ENCODE measurements around the gene PAPLN. TPM values are rescaled to one million over a fixed set of nuclear protein-coding genes. Genes with fewer than 3 reads are reported as not detected.

PAPLN gene
- total RNA-seq, 2 donors from 2014 or later: 0.58 to 1.3 TPM

GRCh38 chr14:73262427-73263183 lies 25.3 kb downstream of the PAPLN start:
- Mint-ChIP-seq H3K27ac (no peak overlapping the region), H3K9me3 (no peaks in the 10 kb centered on the region), H3K4me3 (no peak overlapping the region), H3K27me3 (ENCODE audit: low read depth) (peaks cover 24% of the 10 kb centered on the region), H3K36me3 (ENCODE audit: insufficient read depth in 2 of 2) (no peaks in the 10 kb centered on the region), H3K4me1 (ENCODE audit: low read depth) (peaks cover 6% of the 10 kb centered on the region)
- DNase-seq: no peak
- no peak for ATAC-seq (replicated peaks in 1 of 2)

GRCh38 chr14:73263606-73264005 lies 26.3 kb downstream of the PAPLN start:
- Mint-ChIP-seq H3K4me3 (no peak overlapping the region), H3K9me3 (no peaks in the 10 kb centered on the region), H3K27ac (no peak overlapping the region), H3K27me3 (ENCODE audit: low read depth) (peaks cover 34% of the 10 kb centered on the region), H3K4me1 (ENCODE audit: low read depth) (no peaks in the 10 kb centered on the region), H3K36me3 (ENCODE audit: insufficient read depth in 2 of 2) (no peaks in the 10 kb centered on the region)
- ATAC-seq (replicated peaks in 1 of 2) (no peak), DNase-seq (no peak)

GRCh38 chr14:73264080-73264884 lies 27.0 kb downstream of the PAPLN start:
- Mint-ChIP-seq H3K4me1 (ENCODE audit: low read depth) (no peaks in the 10 kb centered on the region), H3K9me3 (no peaks in the 10 kb centered on the region), H3K27ac (peak overlapping the region; percentile 59), H3K36me3 (ENCODE audit: insufficient read depth in 2 of 2) (no peaks in the 10 kb centered on the region), H3K4me3 (no peak overlapping the region), H3K27me3 (ENCODE audit: low read depth) (peaks cover 41% of the 10 kb centered on the region)
- peak in 1 of 2 donors; percentile 4 for ATAC-seq (replicated peaks in 1 of 2)
- no peak for DNase-seq

GRCh38 chr14:73264885-73265720 lies 27.8 kb downstream of the PAPLN start:
- H3K27me3 Mint-ChIP-seq (ENCODE audit: low read depth): peaks cover 47% of the 10 kb centered on the region
- H3K4me3 Mint-ChIP-seq: no peak overlapping the region
- no peaks in the 10 kb centered on the region for H3K36me3 Mint-ChIP-seq (ENCODE audit: insufficient read depth in 2 of 2)
- H3K4me1 Mint-ChIP-seq (ENCODE audit: low read depth): peaks cover under 1% of the 10 kb centered on the region
- H3K27ac Mint-ChIP-seq: peak overlapping the region; percentile 59
- no peaks in the 10 kb centered on the region for H3K9me3 Mint-ChIP-seq
- peak in 1 of 2 donors; percentile 12 for ATAC-seq (replicated peaks in 1 of 2)
- DNase-seq: no peak

GRCh38 chr14:73265721-73266046 lies 28.4 kb downstream of the PAPLN start:
- ATAC-seq (replicated peaks in 1 of 2): no peak
- Mint-ChIP-seq H3K36me3 (ENCODE audit: insufficient read depth in 2 of 2) (no peaks in the 10 kb centered on the region), H3K9me3 (no peaks in the 10 kb centered on the region), H3K4me1 (ENCODE audit: low read depth) (peaks cover 6% of the 10 kb centered on the region), H3K4me3 (no peak overlapping the region), H3K27me3 (ENCODE audit: low read depth) (peaks cover 52% of the 10 kb centered on the region), H3K27ac (no peak overlapping the region)
- no peak for DNase-seq

- H3K4me1 Mint-ChIP-seq (ENCODE audit: low read depth): peaks cover 8% of the 10 kb centered on the region
- H3K27me3 Mint-ChIP-seq (ENCODE audit: low read depth): peaks cover 56% of the 10 kb centered on the region
- H3K4me3 Mint-ChIP-seq: no peak overlapping the region
- ATAC-seq (replicated peaks in 1 of 2): no peak
- no peaks in the 10 kb centered on the region for H3K9me3 Mint-ChIP-seq
- DNase-seq: no peak
- no peak overlapping the region for H3K27ac Mint-ChIP-seq
- no peaks in the 10 kb centered on the region for H3K36me3 Mint-ChIP-seq (ENCODE audit: insufficient read depth in 2 of 2)
These were observed 29.0 kb downstream of the PAPLN start for GRCh38 chr14:73266317-73266716.

- no peak overlapping the region for H3K4me3 Mint-ChIP-seq
- no peaks in the 10 kb centered on the region for H3K9me3 Mint-ChIP-seq
- no peaks in the 10 kb centered on the region for H3K36me3 Mint-ChIP-seq (ENCODE audit: insufficient read depth in 2 of 2)
- H3K4me1 Mint-ChIP-seq (ENCODE audit: low read depth): peaks cover 8% of the 10 kb centered on the region
- DNase-seq (no peak), ATAC-seq (replicated peaks in 1 of 2) (no peak)
- peaks cover 56% of the 10 kb centered on the region for H3K27me3 Mint-ChIP-seq (ENCODE audit: low read depth)
- no peak overlapping the region for H3K27ac Mint-ChIP-seq
These were observed 30.2 kb downstream of the PAPLN start for GRCh38 chr14:73267474-73267873.

GRCh38 chr14:73269729-73270531 lies 32.6 kb downstream of the PAPLN start:
- Mint-ChIP-seq H3K27ac (no peak overlapping the region), H3K9me3 (no peaks in the 10 kb centered on the region), H3K4me3 (peak overlapping the region; percentile 75), H3K27me3 (ENCODE audit: low read depth) (peaks cover 44% of the 10 kb centered on the region), H3K4me1 (ENCODE audit: low read depth) (peaks cover 8% of the 10 kb centered on the region), H3K36me3 (ENCODE audit: insufficient read depth in 2 of 2) (no peaks in the 10 kb centered on the region)
- no peak for DNase-seq
- ATAC-seq (replicated peaks in 1 of 2): peak; percentile 43 to 55

- Mint-ChIP-seq H3K27me3 (ENCODE audit: low read depth) (peaks cover 32% of the 10 kb centered on the region), H3K36me3 (ENCODE audit: insufficient read depth in 2 of 2) (peaks cover 0 to 7% of the 10 kb centered on the region in 2 donors), H3K4me1 (ENCODE audit: low read depth) (peaks cover 8% of the 10 kb centered on the region), H3K9me3 (no peaks in the 10 kb centered on the region), H3K27ac (no peak overlapping the region), H3K4me3 (no peak overlapping the region)
- ATAC-seq (replicated peaks in 1 of 2): no peak
- no peak for DNase-seq
These were observed 35.1 kb downstream of the PAPLN start for GRCh38 chr14:73272393-73272792.

GRCh38 chr14:73273799-73274198 lies 36.5 kb downstream of the PAPLN start:
- Mint-ChIP-seq H3K4me1 (ENCODE audit: low read depth) (peaks cover 8% of the 10 kb centered on the region), H3K9me3 (no peaks in the 10 kb centered on the region), H3K27ac (no peak overlapping the region), H3K4me3 (no peak overlapping the region), H3K27me3 (ENCODE audit: low read depth) (peaks cover 20% of the 10 kb centered on the region), H3K36me3 (ENCODE audit: insufficient read depth in 2 of 2) (peaks cover 0 to 7% of the 10 kb centered on the region in 2 donors)
- no peak for ATAC-seq (replicated peaks in 1 of 2)
- DNase-seq: no peak

GRCh38 chr14:73276836-73277235 lies 39.5 kb downstream of the PAPLN start:
- H3K4me3 Mint-ChIP-seq: no peak overlapping the region
- ATAC-seq (replicated peaks in 1 of 2): no peak
- H3K27ac Mint-ChIP-seq: no peak overlapping the region
- no peaks in the 10 kb centered on the region for H3K4me1 Mint-ChIP-seq (ENCODE audit: low read depth)
- no peaks in the 10 kb centered on the region for H3K9me3 Mint-ChIP-seq
- H3K36me3 Mint-ChIP-seq (ENCODE audit: insufficient read depth in 2 of 2): peaks cover 0 to 9% of the 10 kb centered on the region in 2 donors
- H3K27me3 Mint-ChIP-seq (ENCODE audit: low read depth): no peaks in the 10 kb centered on the region
- DNase-seq: no peak

GRCh38 chr14:73277376-73277775 lies 40.1 kb downstream of the PAPLN start:
- Mint-ChIP-seq H3K27me3 (ENCODE audit: low read depth) (no peaks in the 10 kb centered on the region), H3K9me3 (no peaks in the 10 kb centered on the region), H3K4me1 (ENCODE audit: low read depth) (no peaks in the 10 kb centered on the region), H3K36me3 (ENCODE audit: insufficient read depth in 2 of 2) (peaks cover 1 to 12% of the 10 kb centered on the region in 2 donors), H3K27ac (no peak overlapping the region), H3K4me3 (no peak overlapping the region)
- ATAC-seq (replicated peaks in 1 of 2) (peak; percentile 52 to 63), DNase-seq (no peak)

Data from activated T-cell treated with anti-CD3 and anti-CD28 coated beads, Interleukin-2, amount 50 U/mL, for 72 hours (primary cell).